HCT116 (cell line): ENCODE results near the gene GGT6. TPM values are rescaled to one million over a fixed set of nuclear protein-coding genes. Genes with fewer than 3 reads are reported as not detected.

ENCODE experiments used
- ATAC-seq: fragments of 200-7000 bp; cut with Tn5 transposase; 2 replicates; pipeline ENCODE4 v1.9.1; 2020; ENCODE audit warnings: mild to moderate bottlenecking, moderate library complexity
- BruUV-seq: library from RNA; stranded (reverse); fragments of 400-500 nt; replicated peaks from 2 replicates; lab custom pipeline; 2021; lab: Mats Ljungman, UMichigan
- CTCF ChIA-PET: fragments of 300-600 bp; sonication (Branson Sonifier 250); formaldehyde crosslinking; loops from one replicate; lab custom pipeline; 2021; ENCODE audit warnings: antibody characterized with exemption; lab: Charles Lee
- POLR2A ChIA-PET: fragments of 300-600, 350-600 bp; sonication (Branson Sonifier 250); formaldehyde crosslinking; loops from one replicate; lab custom pipeline; 2021; ENCODE audit warnings: antibody characterized with exemption; lab: Charles Lee
- RAD21 ChIA-PET, 2 experiments: fragments of 300-600 bp; sonication (Branson Sonifier 250); formaldehyde crosslinking; loops; one replicate each; lab custom pipeline; 2023; ENCODE audit warnings: low total read pairs in 2 of 2; ENCODE audit not compliant: uncharacterized antibody in 2 of 2, unreplicated experiment in 2 of 2, low non-redundant PET in 1 of 2; lab: Charles Lee
- DNase-seq: peaks from one replicate; pipeline ENCODE4 v3.0.0-alpha.2; 2010; ENCODE audit warnings: low read depth, low spot score
- H2AFZ ChIP-seq: fragments of 200-600 bp; shearing (Covaris generic), sonication (generic); 2 replicates; pipeline ENCODE4 v1.6.1; 2017; ENCODE audit warnings: low read depth, mixed run types, mixed read lengths, antibody characterized with exemption, low read length; ENCODE audit not compliant: poor library complexity, severe bottlenecking
- H3K27ac ChIP-seq: 2 replicates; pipeline ENCODE4 v1.5.1; 2012; ENCODE audit warnings: low read depth, low read length
- H3K27me3 ChIP-seq: fragments of 200-600 bp; sonication (generic); 2 replicates; pipeline ENCODE4 v1.6.1; 2016; ENCODE audit warnings: mixed run types, low read length, mixed read lengths; ENCODE audit not compliant: insufficient read depth
- H3K36me3 ChIP-seq, 2 experiments: fragments of 200-500 bp in 1 of 2; fragments of 200-600 bp in 1 of 2; sonication (Bioruptor generic) in 1 of 2; sonication (generic) in 1 of 2; 2 replicates each; pipeline versions ENCODE4 v1.5.1 to v1.6.1; 2014 to 2016; ENCODE audit warnings: low read length in 2 of 2, inconsistent platforms in 1 of 2, mixed read lengths in 1 of 2, mixed run types in 1 of 2; ENCODE audit not compliant: insufficient read depth in 2 of 2, control insufficient read depth in 1 of 2
- H3K4me1 ChIP-seq, 2 experiments: fragments of 200-600 bp in 1 of 2; sonication (generic) in 1 of 2; 2 replicates each; pipeline versions ENCODE4 v1.5.1 to v1.6.1; 2012 to 2017; ENCODE audit warnings: low read length in 2 of 2, inconsistent platforms in 1 of 2, mild to moderate bottlenecking in 1 of 2, mixed read lengths in 1 of 2, mixed run types in 1 of 2, moderate library complexity in 1 of 2; ENCODE audit not compliant: insufficient read depth in 2 of 2, control insufficient read depth in 1 of 2
- H3K4me2 ChIP-seq: fragments of 200-600 bp; sonication (generic); 2 replicates; pipeline ENCODE4 v1.6.1; 2017; ENCODE audit warnings: mixed run types, low read length, mixed read lengths
- H3K4me3 ChIP-seq, 2 experiments: fragments of 200-600 bp in 1 of 2; sonication (generic) in 1 of 2; replicated peaks in 1 of 2; 2 replicates each; pipeline ENCODE4 v1.5.1; 2011 to 2016; ENCODE audit warnings: low read length in 2 of 2, control low read depth in 1 of 2, low read depth in 1 of 2, mild to moderate bottlenecking in 1 of 2, mixed read lengths in 1 of 2, mixed run types in 1 of 2
- H3K79me2 ChIP-seq: fragments of 200-600 bp; sonication (generic); 2 replicates; pipeline ENCODE4 v1.6.1; 2017; ENCODE audit warnings: mild to moderate bottlenecking, mixed run types, low read length, moderate library complexity, mixed read lengths; ENCODE audit not compliant: insufficient read depth
- H3K9ac ChIP-seq: fragments of 200-600 bp; sonication (generic); 2 replicates; pipeline ENCODE4 v1.6.1; 2016; ENCODE audit warnings: low read length, mixed read lengths
- H3K9me2 ChIP-seq: fragments of 200-600 bp; sonication (generic), shearing (Covaris generic); 2 replicates; pipeline ENCODE4 v1.6.1; 2017; ENCODE audit warnings: mixed run types, mild to moderate bottlenecking, moderate library complexity; ENCODE audit not compliant: insufficient read depth
- H3K9me3 ChIP-seq, 2 experiments: fragments of 200-500 bp in 1 of 2; fragments of 200-600 bp in 1 of 2; sonication (Bioruptor generic) in 1 of 2; sonication (generic) in 1 of 2; 2 replicates each; pipeline ENCODE4 v1.6.1; 2014 to 2017; ENCODE audit warnings: low read length in 2 of 2, mixed read lengths in 2 of 2, inconsistent platforms in 1 of 2, low read depth in 1 of 2, mild to moderate bottlenecking in 1 of 2, mixed run types in 1 of 2, moderate library complexity in 1 of 2; ENCODE audit not compliant: control insufficient read depth in 1 of 2, insufficient read depth in 1 of 2
- H4K20me1 ChIP-seq: fragments of 200-600 bp; sonication (generic), shearing (Covaris generic); 2 replicates; pipeline ENCODE4 v1.6.1; 2017; ENCODE audit warnings: mixed run types, mild to moderate bottlenecking, moderate library complexity; ENCODE audit not compliant: insufficient read depth
- CEBPB ChIP-seq: IDR thresholded peaks from 2 replicates; pipeline ENCODE4 v1.6.1; 2012; ENCODE audit warnings: low read depth
- ELF1 ChIP-seq: IDR thresholded peaks from 2 replicates; pipeline ENCODE4 v1.6.1; 2012; ENCODE audit warnings: low read depth, borderline replicate concordance
- EZH2phosphoT487 ChIP-seq: fragments of 200-600 bp; IDR thresholded peaks from 2 replicates; pipeline ENCODE4 v1.6.1; 2018; ENCODE audit warnings: antibody characterized with exemption, borderline replicate concordance
- POLR2A ChIP-seq: IDR thresholded peaks from 2 replicates; pipeline ENCODE4 v1.7.0; 2011; ENCODE audit warnings: borderline replicate concordance; ENCODE audit not compliant: insufficient read depth, insufficient read length; ENCODE audit errors: extremely low read depth
- POLR2AphosphoS5 ChIP-seq: IDR thresholded peaks from 2 replicates; pipeline ENCODE4 v1.6.1; 2011; ENCODE audit warnings: mild to moderate bottlenecking, low read depth, low read length, moderate library complexity
- RAD21 ChIP-seq: IDR thresholded peaks from 2 replicates; pipeline ENCODE4 v1.6.1; 2012; ENCODE audit warnings: low read depth, mild to moderate bottlenecking
- SRF ChIP-seq: IDR thresholded peaks from 2 replicates; pipeline ENCODE4 v1.6.1; 2012; ENCODE audit warnings: low read depth
- YY1 ChIP-seq: IDR thresholded peaks from 2 replicates; pipeline ENCODE4 v1.6.1; 2011; ENCODE audit warnings: low read length, low read depth, moderate library complexity, mild to moderate bottlenecking; ENCODE audit not compliant: insufficient replicate concordance; ENCODE audit errors: extremely low read depth
- ZFX ChIP-seq: fragments of 450-650 bp; IDR thresholded peaks from 2 replicates; pipeline ENCODE4 v1.6.1; 2017
- ZNF274 ChIP-seq: fragments of 200-500 bp; sonication (Bioruptor generic); IDR thresholded peaks from 2 replicates; pipeline ENCODE4 v1.6.1; 2014; ENCODE audit warnings: mild to moderate bottlenecking, low read depth, low read length, inconsistent platforms
- intact Hi-C: fragments of 100-400 bp; cut with micrococcal nuclease; formaldehyde crosslinking; loops from 2 replicates; pipeline ENCODE4 v1.10.0; 2022
- total RNA-seq: library from RNA; stranded (reverse); gene quantifications from one replicate; pipeline ENCODE4 v1.2.1, GENCODE V29; 2021; ENCODE audit not compliant: unreplicated experiment
- TF ChIP-seq, protein P1 (sequence below), 3 experiments: fragments of 200-600 bp in 1 of 3; sonication (generic) in 1 of 3; IDR thresholded peaks in 2 of 3; conservative IDR thresholded peaks in 1 of 3; 2 replicates each; pipeline ENCODE4 v1.5.1; 2012 to 2017; ENCODE audit warnings: low read depth in 2 of 3, low read length in 2 of 3, antibody characterized with exemption in 1 of 3, borderline replicate concordance in 1 of 3, control low read depth in 1 of 3, mild to moderate bottlenecking in 1 of 3, mixed read lengths in 1 of 3, mixed run types in 1 of 3, moderate library complexity in 1 of 3; ENCODE audit not compliant: insufficient read depth in 1 of 3
- TF ChIP-seq, protein P2 (sequence below): IDR thresholded peaks from 2 replicates; pipeline ENCODE4 v1.6.1; 2012

Gene GGT6
- total RNA-seq, 1 experiment from 2014 or later = 0.10 TPM

DNA sequence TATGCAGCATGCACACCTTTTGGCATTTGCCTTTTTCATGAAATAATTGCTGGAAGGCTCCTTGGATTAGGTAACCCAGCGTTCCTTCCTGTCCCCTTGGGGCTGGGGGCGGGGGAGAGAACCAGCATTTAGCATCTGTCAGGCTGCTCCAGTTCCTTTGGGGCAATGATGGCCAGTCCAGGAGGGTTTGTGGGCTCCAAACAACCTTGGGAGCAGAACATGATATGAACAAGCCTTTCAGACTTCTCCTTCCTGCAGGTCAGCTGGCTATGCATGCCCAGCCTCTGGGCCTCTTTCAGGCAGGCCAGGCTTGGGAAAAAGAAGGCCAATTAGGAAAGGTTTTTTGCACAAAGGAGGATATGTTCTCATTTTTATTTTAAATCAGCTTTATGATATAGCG lies 22.8 kb upstream of the GGT6 start (continued):
- TF ChIP-seq, protein P1, sequence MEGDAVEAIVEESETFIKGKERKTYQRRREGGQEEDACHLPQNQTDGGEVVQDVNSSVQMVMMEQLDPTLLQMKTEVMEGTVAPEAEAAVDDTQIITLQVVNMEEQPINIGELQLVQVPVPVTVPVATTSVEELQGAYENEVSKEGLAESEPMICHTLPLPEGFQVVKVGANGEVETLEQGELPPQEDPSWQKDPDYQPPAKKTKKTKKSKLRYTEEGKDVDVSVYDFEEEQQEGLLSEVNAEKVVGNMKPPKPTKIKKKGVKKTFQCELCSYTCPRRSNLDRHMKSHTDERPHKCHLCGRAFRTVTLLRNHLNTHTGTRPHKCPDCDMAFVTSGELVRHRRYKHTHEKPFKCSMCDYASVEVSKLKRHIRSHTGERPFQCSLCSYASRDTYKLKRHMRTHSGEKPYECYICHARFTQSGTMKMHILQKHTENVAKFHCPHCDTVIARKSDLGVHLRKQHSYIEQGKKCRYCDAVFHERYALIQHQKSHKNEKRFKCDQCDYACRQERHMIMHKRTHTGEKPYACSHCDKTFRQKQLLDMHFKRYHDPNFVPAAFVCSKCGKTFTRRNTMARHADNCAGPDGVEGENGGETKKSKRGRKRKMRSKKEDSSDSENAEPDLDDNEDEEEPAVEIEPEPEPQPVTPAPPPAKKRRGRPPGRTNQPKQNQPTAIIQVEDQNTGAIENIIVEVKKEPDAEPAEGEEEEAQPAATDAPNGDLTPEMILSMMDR (IDR thresholded peaks at IDR 0.05 in 2 of 3, conservative IDR thresholded peaks at IDR 0.05 in 1 of 3; ENCODE audit: borderline replicate concordance in 1 of 3, insufficient read depth in 1 of 3, low read depth in 2 of 3, low read length in 2 of 3) = no peak
- TF ChIP-seq CEBPB = no peak
- TF ChIP-seq EZH2phosphoT487 = no peak
- TF ChIP-seq POLR2AphosphoS5 = no peak
- no peak for TF ChIP-seq ZFX
- no peak for TF ChIP-seq ZNF274
- no peak for TF ChIP-seq RAD21
- TF ChIP-seq ELF1 = no peak
- no peak for TF ChIP-seq YY1

DNA sequence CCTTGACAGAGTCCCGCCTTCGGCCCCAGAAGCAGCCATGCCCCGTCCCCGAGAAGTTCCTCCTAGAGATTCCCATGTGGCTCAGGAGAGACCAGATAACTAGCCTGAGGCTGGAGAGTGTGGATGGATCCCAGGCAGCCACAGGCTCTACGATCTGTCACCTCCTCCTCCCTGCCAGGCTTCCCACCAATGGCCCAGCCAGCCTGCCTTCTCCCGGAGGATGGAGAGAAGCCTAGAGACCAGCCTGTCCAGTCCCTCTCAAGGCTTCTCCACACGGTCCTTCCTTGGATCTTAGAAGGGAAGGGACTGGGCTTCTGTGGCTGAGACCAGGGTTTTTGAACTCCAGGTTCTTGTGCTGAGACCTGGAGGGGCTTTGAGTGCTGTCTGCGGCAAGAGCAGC lies 22.3 kb upstream of the GGT6 start:
- RAD21 ChIA-PET = no interaction called here
- Histone ChIP-seq H3K79me2 (no peaks in the 10 kb centered on the region), H3K27me3 (peaks cover 5% of the 10 kb centered on the region; the same call in 1 of the 2 replicates), H3K4me2 (no peak overlapping the region), H4K20me1 (no peaks in the 10 kb centered on the region), H3K9me2 (no peaks in the 10 kb centered on the region), H3K9ac (no peak overlapping the region), H2AFZ (no peak overlapping the region), H3K4me3 (no peak overlapping the region), H3K27ac (no peak overlapping the region), H3K4me1 (peaks cover 5 to 23% of the 10 kb centered on the region in 2 experiments; a peak in 3 of 4 replicates), H3K36me3 (no peaks in the 10 kb centered on the region), H3K9me3 (no peaks in the 10 kb centered on the region)
- no TSS peak for BruUV-seq
- no peak for ATAC-seq
- CTCF ChIA-PET = interaction anchor here (0.6 kb wide), 1 partner anchor 18 kb away, joined by 3 read pairs; no protein-coding TSS in a partner anchor
- intact Hi-C loops = no loop called here
- TF ChIP-seq YY1 (no peak), POLR2A (no peak), POLR2AphosphoS5 (no peak), SRF (no peak)
- TF ChIP-seq, protein P2, sequence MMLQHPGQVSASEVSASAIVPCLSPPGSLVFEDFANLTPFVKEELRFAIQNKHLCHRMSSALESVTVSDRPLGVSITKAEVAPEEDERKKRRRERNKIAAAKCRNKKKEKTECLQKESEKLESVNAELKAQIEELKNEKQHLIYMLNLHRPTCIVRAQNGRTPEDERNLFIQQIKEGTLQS = no peak
- TF ChIP-seq, protein P1 (IDR thresholded peaks at IDR 0.05 in 2 of 3, conservative IDR thresholded peaks at IDR 0.05 in 1 of 3; ENCODE audit: borderline replicate concordance in 1 of 3, insufficient read depth in 1 of 3, low read depth in 2 of 3, low read length in 2 of 3) = no peak
- POLR2A ChIA-PET = no interaction called here
- no peak for DNase-seq
